Activated gamma-delta T cell (primary cell): ENCODE results near the gene LRP2.

Experiments used
- DNase-seq: peaks from one replicate; lab custom pipeline; 2025; lab: John Stamatoyannopoulos, UW

Gene LRP2

GRCh38 chr2:169119851-169120250 is 242.5 kb downstream of the LRP2 start:
- DNase-seq, result no peak

- no peak for DNase-seq
Measured at GRCh38 chr2:169119123-169119760, 243.1 kb downstream of the LRP2 start.

GRCh38 chr2:169118060-169118459 is 244.3 kb downstream of the LRP2 start:
- no peak for DNase-seq

- DNase-seq, result no peak
Measured at GRCh38 chr2:169116993-169117392, 245.3 kb downstream of the LRP2 start.

- no peak for DNase-seq
Measured at GRCh38 chr2:169116327-169116726, 246.0 kb downstream of the LRP2 start.

DNA sequence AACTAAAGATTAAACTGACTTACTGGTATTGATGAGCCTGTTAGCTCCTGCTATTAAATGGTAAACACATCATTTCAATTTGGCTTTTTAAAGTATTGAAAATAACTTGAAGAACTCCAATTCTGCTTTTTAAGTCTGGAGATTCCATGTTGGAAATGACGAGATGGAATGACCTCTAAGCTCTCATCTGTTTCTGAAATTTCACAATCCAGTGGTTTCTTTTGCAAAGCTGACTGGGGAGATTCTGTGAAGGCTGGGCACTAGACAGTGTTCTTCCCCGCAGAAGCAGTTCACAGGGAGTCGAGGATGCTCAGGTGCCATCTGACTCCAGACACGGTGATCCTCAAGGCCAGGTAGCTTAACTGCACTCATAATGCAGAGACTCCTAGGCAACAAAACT is 248.3 kb downstream of the LRP2 start:
- DNase-seq, result no peak

- no peak for DNase-seq
Measured at GRCh38 chr2:169112841-169113240, 249.5 kb downstream of the LRP2 start.

- DNase-seq, result no peak
Measured at GRCh38 chr2:169110916-169111315, 251.4 kb downstream of the LRP2 start.

DNA sequence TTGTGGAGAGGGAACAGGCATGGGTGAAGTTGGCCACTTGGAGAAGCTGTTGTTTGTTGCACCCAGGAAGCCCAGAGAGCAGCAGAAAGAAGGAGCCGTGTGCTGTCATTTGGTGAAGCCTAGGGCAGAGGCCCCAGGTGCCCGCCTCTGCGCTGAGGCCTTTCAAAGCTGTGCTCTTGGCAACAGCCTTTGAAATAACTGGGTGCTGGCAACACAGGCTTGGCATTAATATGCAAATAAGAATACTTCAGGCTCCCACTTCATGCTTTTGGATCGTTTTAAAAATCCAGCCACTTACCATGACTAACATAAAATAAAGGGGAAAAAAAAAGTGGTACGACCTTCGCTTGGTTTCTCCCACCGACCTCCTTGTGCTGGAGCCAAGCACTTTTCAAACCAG is 251.9 kb downstream of the LRP2 start:
- peak; percentile 8 for DNase-seq

- no peak for DNase-seq
Measured at GRCh38 chr2:169109502-169110409, 252.6 kb downstream of the LRP2 start.

GRCh38 chr2:169108099-169108884 is 254.0 kb downstream of the LRP2 start:
- DNase-seq, result no peak

DNA sequence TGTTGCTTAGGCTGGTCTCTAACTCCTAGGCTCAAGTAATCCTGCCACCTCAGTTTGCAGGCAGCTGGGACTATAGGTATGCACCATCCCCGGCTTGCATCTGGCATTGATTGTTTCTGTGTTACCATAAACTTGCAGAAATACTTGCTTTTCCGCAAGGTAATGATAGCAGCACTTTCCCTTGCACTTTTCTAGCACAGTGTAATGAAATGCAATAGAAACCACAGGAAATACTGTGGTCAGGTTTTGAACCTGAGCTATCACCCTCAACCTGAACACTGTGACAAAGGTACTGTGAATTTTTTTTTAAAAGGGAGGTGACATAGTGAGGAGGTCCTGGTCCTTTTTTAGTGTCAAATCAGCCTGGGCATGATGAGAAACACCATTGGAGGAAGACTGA is 254.7 kb downstream of the LRP2 start:
- DNase-seq, result no peak

GRCh38 chr2:169106563-169107545 is 255.5 kb downstream of the LRP2 start:
- no peak for DNase-seq

DNA sequence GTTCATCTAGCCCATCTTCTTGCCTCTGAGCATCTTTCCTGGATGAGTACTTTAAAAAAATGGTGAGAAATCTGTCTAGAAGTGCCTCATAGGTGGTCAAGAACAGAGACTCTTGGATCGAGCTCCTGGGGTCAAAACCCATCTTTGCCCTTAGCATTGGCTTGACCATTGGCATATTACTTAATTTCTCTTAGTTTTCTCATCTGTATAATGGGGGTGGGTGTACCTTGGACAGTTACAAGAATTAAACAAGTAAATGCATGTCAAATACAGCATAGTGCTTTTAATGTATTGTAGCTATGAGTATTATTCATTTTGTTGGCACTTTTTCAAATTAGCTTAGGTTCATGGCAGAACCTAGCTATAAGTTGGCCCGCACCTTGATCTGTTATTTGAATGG is 256.2 kb downstream of the LRP2 start:
- no peak for DNase-seq

GRCh38 chr2:169105476-169105875 is 256.9 kb downstream of the LRP2 start:
- no peak for DNase-seq

DNA sequence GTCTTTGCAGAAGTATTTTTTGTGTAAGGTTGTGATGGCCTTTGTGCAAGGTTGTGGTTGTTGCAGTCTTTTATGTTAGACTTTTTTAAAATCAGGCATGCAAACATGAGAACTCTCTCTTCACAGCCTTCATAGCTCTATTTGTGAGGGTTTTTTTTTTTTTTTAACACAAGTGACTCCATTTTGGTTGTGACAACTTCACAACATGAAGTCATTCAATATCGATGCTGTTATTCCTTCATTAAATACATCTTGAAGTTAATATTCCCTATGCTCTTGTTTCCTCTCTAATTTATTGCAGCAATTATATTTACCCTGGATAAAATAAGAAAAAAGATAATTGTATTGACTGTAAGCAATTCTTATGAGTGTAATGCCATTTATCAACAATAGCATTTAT is 257.5 kb downstream of the LRP2 start:
- no peak for DNase-seq

DNA sequence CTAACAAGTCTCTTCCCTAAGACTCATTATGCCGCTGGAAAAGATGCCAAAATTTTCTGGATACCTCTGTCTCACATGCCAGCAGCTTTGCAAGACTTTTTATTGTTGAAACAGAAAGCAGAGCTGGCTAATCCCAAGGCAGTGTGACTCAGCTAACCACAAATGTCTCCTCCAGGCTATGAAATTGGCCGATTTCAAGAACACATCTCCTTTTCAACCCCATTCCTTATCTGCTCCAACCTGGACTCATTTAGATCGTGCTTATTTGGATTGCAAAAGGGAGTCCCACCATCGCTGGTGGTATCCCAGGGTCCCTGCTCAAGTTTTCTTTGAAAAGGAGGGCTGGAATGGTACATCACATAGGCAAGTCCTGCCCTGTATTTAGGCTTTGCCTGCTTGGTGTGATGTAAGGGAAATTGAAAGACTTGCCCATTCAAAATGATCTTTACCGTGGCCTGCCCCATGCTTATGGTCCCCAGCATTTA is 266.7 kb downstream of the LRP2 start:
- no peak for DNase-seq

DNA sequence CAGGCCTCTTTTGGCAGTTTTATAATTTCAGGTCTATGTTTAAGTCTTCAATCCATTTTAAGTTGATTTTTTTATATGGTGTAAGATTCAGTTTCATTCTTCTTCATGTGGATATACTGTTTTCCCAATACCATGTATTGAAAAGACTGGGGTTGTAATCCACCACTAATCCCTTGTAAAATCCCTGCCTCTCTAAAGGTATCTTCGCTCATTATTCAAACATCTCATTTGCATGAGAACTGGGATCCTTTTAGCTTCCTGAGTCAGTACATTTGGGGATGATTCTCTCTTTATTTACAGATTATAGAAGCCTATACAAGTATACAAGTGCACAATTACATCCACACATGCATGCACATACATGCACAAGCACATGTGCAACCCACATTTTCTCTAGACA is 267.7 kb downstream of the LRP2 start:
- DNase-seq, result no peak

DNA sequence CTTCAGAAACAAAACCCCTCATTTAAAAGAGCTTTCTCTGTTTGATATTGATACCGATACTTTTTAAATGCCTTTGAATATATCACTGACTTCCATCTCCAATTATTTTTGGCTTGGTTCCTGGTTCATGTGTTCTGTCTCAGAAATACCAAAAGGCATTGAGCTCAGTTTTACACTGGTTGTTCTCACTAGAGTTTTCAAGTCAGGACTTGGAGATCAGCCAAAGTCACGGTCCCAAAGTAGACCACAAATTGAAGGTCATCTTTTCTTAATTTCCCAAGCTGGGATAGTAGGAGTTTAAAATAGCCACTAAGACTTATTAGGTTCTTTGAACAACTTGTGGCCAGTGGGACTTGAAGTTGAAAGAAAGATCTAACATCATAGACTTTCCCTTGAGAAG is 268.8 kb downstream of the LRP2 start:
- DNase-seq, result no peak

GRCh38 chr2:169091761-169092519 is 270.4 kb downstream of the LRP2 start:
- DNase-seq, result no peak
